Mesendoderm (in vitro differentiated cells): ENCODE data around the gene UBL4A.

ENCODE experiments used
- DNase-seq: peaks from one replicate; pipeline ENCODE4 v3.0.0; 2013
- H2AK5ac ChIP-seq: 2 replicates; pipeline ENCODE4 v1.6.1; 2013; ENCODE audit warnings: low read length, inconsistent platforms
- H2BK120ac ChIP-seq: 2 replicates; pipeline ENCODE4 v1.6.1; 2013; ENCODE audit warnings: low read depth, mild to moderate bottlenecking, low read length, moderate library complexity, mixed read lengths
- H2BK15ac ChIP-seq: replicated peaks from 2 replicates; pipeline ENCODE4 v1.6.1; 2013; ENCODE audit warnings: low read depth, mild to moderate bottlenecking, moderate library complexity
- H2BK5ac ChIP-seq: 2 replicates; pipeline ENCODE4 v1.6.1; 2013; ENCODE audit warnings: low read length, inconsistent platforms
- H3K18ac ChIP-seq: 2 replicates; pipeline ENCODE4 v1.6.1; 2013; ENCODE audit warnings: mild to moderate bottlenecking, low read length, mixed read lengths
- H3K23ac ChIP-seq: one replicate; pipeline ENCODE4 v1.6.1; 2013; ENCODE audit warnings: low read length
- H3K27ac ChIP-seq: 2 replicates; pipeline ENCODE4 v1.5.1; 2013; ENCODE audit warnings: low read depth, mild to moderate bottlenecking, inconsistent platforms, low read length, moderate library complexity
- H3K27me3 ChIP-seq: 2 replicates; pipeline ENCODE4 v1.6.1; 2013; ENCODE audit warnings: low read length, control low read depth, mild to moderate bottlenecking, inconsistent platforms; ENCODE audit not compliant: insufficient read depth, poor library complexity
- H3K36me3 ChIP-seq: 2 replicates; pipeline ENCODE4 v1.6.1; 2013; ENCODE audit warnings: low read length, inconsistent platforms; ENCODE audit not compliant: control insufficient read depth, insufficient read depth
- H3K4ac ChIP-seq: one replicate; pipeline ENCODE4 v1.6.1; 2013; ENCODE audit warnings: low read depth, mild to moderate bottlenecking, low read length, moderate library complexity
- H3K4me1 ChIP-seq: 2 replicates; pipeline ENCODE4 v1.6.1; 2013; ENCODE audit warnings: low read depth, low read length, inconsistent platforms; ENCODE audit not compliant: control insufficient read depth
- H3K4me2 ChIP-seq: 2 replicates; pipeline ENCODE4 v1.6.1; 2013; ENCODE audit warnings: low read length
- H3K4me3 ChIP-seq: 2 replicates; pipeline ENCODE4 v1.5.1; 2013; ENCODE audit warnings: mild to moderate bottlenecking, low read length
- H3K56ac ChIP-seq: one replicate; pipeline ENCODE4 v1.6.1; 2013; ENCODE audit warnings: low read length
- H3K79me1 ChIP-seq: 2 replicates; pipeline ENCODE4 v1.6.1; 2013; ENCODE audit warnings: low read length, inconsistent platforms
- H3K79me2 ChIP-seq: 2 replicates; pipeline ENCODE4 v1.6.1; 2013; ENCODE audit warnings: mild to moderate bottlenecking, low read length; ENCODE audit not compliant: control insufficient read depth, insufficient read depth
- H3K9ac ChIP-seq: 2 replicates; pipeline ENCODE4 v1.6.1; 2013; ENCODE audit warnings: low read length, inconsistent platforms
- H4K5ac ChIP-seq: one replicate; pipeline ENCODE4 v1.6.1; 2013; ENCODE audit warnings: low read length
- H4K8ac ChIP-seq: one replicate; pipeline ENCODE4 v1.6.1; 2013; ENCODE audit warnings: low read depth, mild to moderate bottlenecking, control low read depth, low read length, moderate library complexity
- WGBS: extraction: QIAGEN DNeasy Blood & Tissue Kit; methylation state at CpG from one replicate; pipeline ENCODE4 v1.1.7; 2013; ENCODE audit warnings: low lambda C conversion rate, missing lambda C conversion rate; ENCODE audit not compliant: insufficient coverage; ENCODE audit errors: extremely low coverage; 5-methylcytosine and 5-hydroxymethylcytosine counted together

The UBL4A gene

GRCh38 chrX:154489182-154489581, 2.8 kb upstream of the UBL4A start:
- Histone ChIP-seq H3K27me3 (no peaks in the 10 kb centered on the region), H3K36me3 (no peaks in the 10 kb centered on the region), H3K4ac (no peak overlapping the region), H2BK120ac (no peak overlapping the region), H3K18ac (no peak overlapping the region), H2BK5ac (no peak overlapping the region), H3K4me1 (no peaks in the 10 kb centered on the region), H4K5ac (no peak overlapping the region), H3K4me3 (no peak overlapping the region), H4K8ac (no peak overlapping the region), H3K23ac (no peak overlapping the region), H3K9ac (no peak overlapping the region), H2AK5ac (no peak overlapping the region), H3K79me1 (no peaks in the 10 kb centered on the region), H3K79me2 (no peaks in the 10 kb centered on the region), H3K27ac (no peak overlapping the region), H3K4me2 (no peak overlapping the region), H2BK15ac (no peak overlapping the region), H3K56ac (no peak overlapping the region)
- no peak for DNase-seq
- no CpG with 5 or more reads among the region's 4 CpGs for WGBS

- Histone ChIP-seq H3K36me3 (no peaks in the 10 kb centered on the region), H2BK5ac (no peak overlapping the region), H2BK15ac (no peak overlapping the region), H3K56ac (no peak overlapping the region), H3K4me2 (no peak overlapping the region), H3K4ac (no peak overlapping the region), H3K27me3 (no peaks in the 10 kb centered on the region), H2BK120ac (no peak overlapping the region), H3K18ac (no peak overlapping the region), H4K8ac (no peak overlapping the region), H3K79me1 (no peaks in the 10 kb centered on the region), H3K79me2 (no peaks in the 10 kb centered on the region), H3K9ac (no peak overlapping the region), H3K4me1 (no peaks in the 10 kb centered on the region), H2AK5ac (no peak overlapping the region), H4K5ac (no peak overlapping the region), H3K4me3 (no peak overlapping the region), H3K23ac (no peak overlapping the region), H3K27ac (no peak overlapping the region)
- DNase-seq = no peak
- no CpG with 5 or more reads among the region's 20 CpGs for WGBS
These were observed 2.1 kb upstream of the UBL4A start for GRCh38 chrX:154488336-154489075.

DNA sequence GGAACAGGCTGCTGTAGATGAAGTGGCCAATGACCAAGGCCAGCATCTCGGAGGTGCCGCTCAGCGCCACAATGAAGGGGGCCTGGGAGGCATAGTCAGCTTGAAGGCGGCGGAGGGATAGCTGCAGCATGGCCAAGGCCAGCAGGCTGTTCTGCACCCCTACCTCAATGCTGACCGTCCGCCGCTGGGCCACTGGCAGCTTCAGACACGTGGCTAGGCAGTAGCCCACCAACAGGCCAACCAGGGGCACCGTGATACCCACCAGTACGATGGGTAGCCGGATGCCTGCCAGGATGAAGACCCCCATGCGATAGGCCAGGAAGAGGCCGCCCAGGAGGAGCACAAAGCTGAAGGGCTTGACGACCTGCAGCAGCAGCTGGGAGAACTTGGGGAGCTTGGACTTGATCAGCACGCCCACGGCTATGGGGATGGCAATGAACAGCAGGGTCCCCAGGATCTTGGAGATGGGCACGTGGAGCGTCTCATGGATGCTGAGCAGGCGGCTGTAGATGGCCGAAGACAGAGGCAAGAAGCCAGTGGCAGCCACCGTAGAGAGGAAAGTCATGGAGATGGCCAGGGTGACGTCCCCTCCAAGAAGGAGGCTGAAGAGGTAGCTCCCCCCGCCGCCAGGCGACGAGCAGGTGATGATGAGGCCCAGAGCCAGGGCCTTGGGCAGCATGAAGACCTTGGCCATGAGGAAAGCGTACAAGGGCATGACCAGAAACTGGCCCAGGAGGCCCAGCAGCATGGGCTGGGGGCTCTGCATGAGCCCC, 1.3 kb upstream of the UBL4A start:
- H3K4me3 ChIP-seq = no peak overlapping the region
- no peak overlapping the region for H3K23ac ChIP-seq
- H3K4me2 ChIP-seq = no peak overlapping the region
- no peak overlapping the region for H3K9ac ChIP-seq
- H3K56ac ChIP-seq = no peak overlapping the region
- H3K18ac ChIP-seq = no peak overlapping the region
- no peak overlapping the region for H2BK15ac ChIP-seq
- no peaks in the 10 kb centered on the region for H3K79me2 ChIP-seq
- no peaks in the 10 kb centered on the region for H3K79me1 ChIP-seq
- no peak overlapping the region for H4K5ac ChIP-seq
- H3K36me3 ChIP-seq = no peaks in the 10 kb centered on the region
- no peak overlapping the region for H2BK120ac ChIP-seq
- H4K8ac ChIP-seq = no peak overlapping the region
- DNase-seq = no peak
- H2BK5ac ChIP-seq = no peak overlapping the region
- H3K4me1 ChIP-seq = no peaks in the 10 kb centered on the region
- H3K27me3 ChIP-seq = no peaks in the 10 kb centered on the region
- no CpG with 5 or more reads among the region's 28 CpGs for WGBS
- H3K27ac ChIP-seq = no peak overlapping the region
- H3K4ac ChIP-seq = no peak overlapping the region
- H2AK5ac ChIP-seq = no peak overlapping the region

- no CpG with 5 or more reads among the region's 35 CpGs for WGBS
- no peak overlapping the region for H4K5ac ChIP-seq
- no peak overlapping the region for H4K8ac ChIP-seq
- no peak overlapping the region for H3K27ac ChIP-seq
- no peak overlapping the region for H2AK5ac ChIP-seq
- H3K4me3 ChIP-seq = peak overlapping the region; percentile 56
- peak overlapping the region; percentile 81 for H3K18ac ChIP-seq
- no peak overlapping the region for H2BK15ac ChIP-seq
- peak overlapping the region; percentile 87 for H3K9ac ChIP-seq
- no peaks in the 10 kb centered on the region for H3K79me1 ChIP-seq
- no peaks in the 10 kb centered on the region for H3K36me3 ChIP-seq
- H3K4me1 ChIP-seq = no peaks in the 10 kb centered on the region
- no peak overlapping the region for H2BK120ac ChIP-seq
- no peak overlapping the region for H3K23ac ChIP-seq
- H2BK5ac ChIP-seq = no peak overlapping the region
- peak; percentile 6 for DNase-seq
- peak overlapping the region; percentile 40 for H3K4me2 ChIP-seq
- no peaks in the 10 kb centered on the region for H3K79me2 ChIP-seq
- peak overlapping the region; percentile 91 for H3K56ac ChIP-seq
- H3K27me3 ChIP-seq = no peaks in the 10 kb centered on the region
- H3K4ac ChIP-seq = peak overlapping the region; percentile 71
These were observed 391 bp downstream of the UBL4A start for GRCh38 chrX:154486052-154486395.

DNA sequence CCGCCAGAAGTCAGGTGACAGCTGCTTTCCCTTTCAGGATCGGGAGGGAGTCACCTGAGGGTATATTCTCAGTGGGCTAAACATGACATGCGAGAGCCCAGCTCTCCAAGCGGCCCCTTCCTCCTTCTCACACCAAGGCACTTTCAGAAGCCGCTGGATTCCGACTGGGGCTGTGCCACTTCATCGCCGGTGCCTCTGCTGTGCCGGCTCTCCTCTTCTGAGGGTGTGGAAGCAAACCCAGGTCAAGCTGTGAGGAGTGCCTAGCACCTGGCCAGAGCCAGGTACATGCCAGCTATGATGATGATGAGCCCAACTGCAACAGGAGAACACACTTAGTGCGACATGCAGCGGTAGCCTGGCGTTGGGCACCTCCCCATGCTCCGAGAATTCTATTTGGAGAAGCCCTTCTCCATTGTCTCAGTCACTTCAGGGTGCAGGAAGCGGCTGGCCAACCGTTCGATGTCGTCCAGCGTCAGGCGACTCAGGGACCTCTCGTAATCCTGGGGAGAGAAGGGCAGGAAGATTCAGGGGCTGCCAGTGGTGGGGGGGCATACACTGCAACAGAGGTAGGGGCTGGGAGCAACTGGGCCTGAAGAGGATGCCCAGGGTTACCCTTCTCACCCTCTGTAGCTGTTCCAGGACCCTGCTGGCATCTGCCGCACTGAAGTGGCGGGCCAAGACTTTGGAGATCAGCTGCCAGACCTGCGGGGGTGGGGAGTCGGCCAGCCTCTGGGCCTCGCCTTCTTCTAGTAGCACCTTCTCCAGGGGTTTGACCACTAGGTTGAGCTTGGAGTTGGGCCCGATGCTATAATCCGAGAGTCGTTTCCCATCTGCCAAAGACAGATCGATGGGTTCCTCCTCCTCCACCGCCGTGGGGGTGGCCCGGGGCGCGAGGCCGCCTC, 1.0 kb downstream of the UBL4A start:
- peak overlapping the region; percentile 91 for H3K56ac ChIP-seq
- peak overlapping the region; percentile 71 for H3K4ac ChIP-seq
- H3K18ac ChIP-seq = no peak overlapping the region
- no CpG with 5 or more reads among the region's 35 CpGs for WGBS
- H2BK120ac ChIP-seq = no peak overlapping the region
- no peak overlapping the region for H2BK5ac ChIP-seq
- no peak overlapping the region for H3K27ac ChIP-seq
- H4K8ac ChIP-seq = no peak overlapping the region
- DNase-seq = peak; percentile 7
- H3K27me3 ChIP-seq = no peaks in the 10 kb centered on the region
- no peaks in the 10 kb centered on the region for H3K79me1 ChIP-seq
- H3K4me3 ChIP-seq = peak overlapping the region; percentile 56
- peak overlapping the region; percentile 40 for H3K4me2 ChIP-seq
- H3K4me1 ChIP-seq = no peaks in the 10 kb centered on the region
- H2BK15ac ChIP-seq = no peak overlapping the region
- peak overlapping the region; percentile 87 for H3K9ac ChIP-seq
- no peak overlapping the region for H3K23ac ChIP-seq
- no peak overlapping the region for H2AK5ac ChIP-seq
- no peaks in the 10 kb centered on the region for H3K36me3 ChIP-seq
- H3K79me2 ChIP-seq = no peaks in the 10 kb centered on the region
- H4K5ac ChIP-seq = no peak overlapping the region
